GM06990 (cell line): ENCODE data around the gene ACSS2.

Experiments
- DNase-seq: peaks from one replicate; pipeline ENCODE4 v3.0.0-alpha.2; 2011; ENCODE audit not compliant: insufficient read length; ENCODE audit errors: extremely low read depth
- H3K27me3 ChIP-seq: replicated peaks from 2 replicates; pipeline ENCODE4 v1.6.0; 2011; ENCODE audit warnings: low read length; ENCODE audit not compliant: control insufficient read depth, insufficient read depth
- H3K36me3 ChIP-seq: 2 replicates; pipeline ENCODE4 v1.5.1; 2011; ENCODE audit warnings: low read length; ENCODE audit not compliant: control insufficient read depth, insufficient read depth
- H3K4me3 ChIP-seq: replicated peaks from 2 replicates; pipeline ENCODE4 v1.5.1; 2011; ENCODE audit warnings: low read depth, mild to moderate bottlenecking, control low read depth, low read length
- TF ChIP-seq, protein P1 (sequence below): IDR thresholded peaks from 2 replicates; pipeline ENCODE4 v1.5.1; 2011; ENCODE audit warnings: low read length, control low read depth, mild to moderate bottlenecking, inconsistent platforms; ENCODE audit not compliant: insufficient read depth, poor library complexity, severe bottlenecking

The ACSS2 gene

DNA sequence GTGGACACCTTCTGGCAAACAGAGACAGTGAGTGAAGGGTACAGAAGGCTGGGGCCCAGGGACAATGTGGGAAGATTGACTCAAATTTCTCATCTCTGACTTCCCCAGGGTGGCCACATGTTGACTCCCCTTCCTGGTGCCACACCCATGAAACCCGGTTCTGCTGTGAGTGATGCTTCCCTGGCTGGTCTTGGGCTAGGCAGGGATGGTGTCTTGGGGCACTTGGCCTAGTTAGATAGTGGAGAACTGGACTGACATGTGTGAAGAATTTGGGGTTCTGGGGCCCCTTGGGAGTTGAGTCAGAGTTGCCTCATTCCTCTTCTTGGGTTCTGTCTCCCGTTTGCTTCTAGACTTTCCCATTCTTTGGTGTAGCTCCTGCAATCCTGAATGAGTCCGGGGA, 45.0 kb downstream of the ACSS2 start:
- TF ChIP-seq, protein P1, sequence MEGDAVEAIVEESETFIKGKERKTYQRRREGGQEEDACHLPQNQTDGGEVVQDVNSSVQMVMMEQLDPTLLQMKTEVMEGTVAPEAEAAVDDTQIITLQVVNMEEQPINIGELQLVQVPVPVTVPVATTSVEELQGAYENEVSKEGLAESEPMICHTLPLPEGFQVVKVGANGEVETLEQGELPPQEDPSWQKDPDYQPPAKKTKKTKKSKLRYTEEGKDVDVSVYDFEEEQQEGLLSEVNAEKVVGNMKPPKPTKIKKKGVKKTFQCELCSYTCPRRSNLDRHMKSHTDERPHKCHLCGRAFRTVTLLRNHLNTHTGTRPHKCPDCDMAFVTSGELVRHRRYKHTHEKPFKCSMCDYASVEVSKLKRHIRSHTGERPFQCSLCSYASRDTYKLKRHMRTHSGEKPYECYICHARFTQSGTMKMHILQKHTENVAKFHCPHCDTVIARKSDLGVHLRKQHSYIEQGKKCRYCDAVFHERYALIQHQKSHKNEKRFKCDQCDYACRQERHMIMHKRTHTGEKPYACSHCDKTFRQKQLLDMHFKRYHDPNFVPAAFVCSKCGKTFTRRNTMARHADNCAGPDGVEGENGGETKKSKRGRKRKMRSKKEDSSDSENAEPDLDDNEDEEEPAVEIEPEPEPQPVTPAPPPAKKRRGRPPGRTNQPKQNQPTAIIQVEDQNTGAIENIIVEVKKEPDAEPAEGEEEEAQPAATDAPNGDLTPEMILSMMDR, result no peak
- no peak overlapping the region for H3K4me3 ChIP-seq
- no peaks in the 10 kb centered on the region for H3K27me3 ChIP-seq
- no peak for DNase-seq
- peaks cover 4% of the 10 kb centered on the region for H3K36me3 ChIP-seq

DNA sequence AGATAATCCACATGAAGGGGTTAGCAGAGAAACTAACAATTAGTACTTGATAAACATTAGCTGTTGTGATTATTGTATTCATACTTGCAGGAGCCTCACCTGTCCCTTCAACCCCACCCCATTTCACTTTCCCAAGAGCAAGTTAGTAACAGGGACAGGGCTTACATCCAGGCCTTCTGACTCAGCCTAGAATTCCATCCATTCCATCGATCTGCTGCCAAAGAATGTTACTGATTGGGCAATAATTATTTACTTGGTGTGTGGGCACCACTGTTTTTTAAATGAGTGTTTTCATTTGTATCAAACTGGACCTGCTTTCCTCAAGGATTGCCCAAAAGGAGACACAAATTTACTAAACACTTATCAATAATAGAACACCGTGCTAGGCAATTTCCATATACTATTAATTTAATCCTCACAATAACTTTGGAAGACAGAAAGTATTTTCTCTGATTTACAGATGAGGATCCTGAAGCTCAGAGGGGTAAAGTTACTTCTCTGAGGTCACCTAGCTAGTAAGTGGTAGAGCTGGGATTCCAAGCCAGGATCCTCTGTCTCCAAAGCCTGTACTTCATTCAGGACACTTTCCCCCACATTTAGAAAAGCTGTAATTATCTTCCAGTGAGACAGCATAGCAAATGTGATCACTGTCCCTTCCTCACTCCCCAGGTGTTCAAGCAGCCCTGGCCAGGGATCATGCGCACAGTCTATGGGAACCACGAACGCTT, 46.4 kb downstream of the ACSS2 start:
- Histone ChIP-seq H3K27me3 (no peaks in the 10 kb centered on the region), H3K4me3 (no peak overlapping the region), H3K36me3 (peaks cover 9% of the 10 kb centered on the region)
- DNase-seq, result no peak
- TF ChIP-seq, protein P1, result no peak

DNA sequence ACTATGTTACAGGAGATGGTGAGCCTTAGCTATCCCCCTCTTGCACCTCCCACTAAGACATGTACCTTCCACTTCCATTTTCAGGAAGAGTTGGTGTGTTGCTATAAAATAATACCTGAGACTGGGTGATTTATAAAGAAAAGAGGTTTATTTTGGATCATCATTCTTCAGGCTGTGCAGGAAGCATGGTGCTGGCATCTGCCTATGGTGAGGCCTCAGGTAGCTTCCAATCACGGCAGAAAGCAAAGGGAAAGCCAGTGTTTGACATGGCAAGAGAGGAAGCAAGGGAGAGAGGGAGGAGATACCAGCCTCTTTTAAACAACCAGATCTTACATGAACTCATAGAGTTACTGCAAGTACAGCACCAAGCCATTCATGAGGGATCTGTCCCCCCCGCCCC, 47.0 kb downstream of the ACSS2 start:
- H3K36me3 ChIP-seq, result peaks cover 10% of the 10 kb centered on the region

DNA sequence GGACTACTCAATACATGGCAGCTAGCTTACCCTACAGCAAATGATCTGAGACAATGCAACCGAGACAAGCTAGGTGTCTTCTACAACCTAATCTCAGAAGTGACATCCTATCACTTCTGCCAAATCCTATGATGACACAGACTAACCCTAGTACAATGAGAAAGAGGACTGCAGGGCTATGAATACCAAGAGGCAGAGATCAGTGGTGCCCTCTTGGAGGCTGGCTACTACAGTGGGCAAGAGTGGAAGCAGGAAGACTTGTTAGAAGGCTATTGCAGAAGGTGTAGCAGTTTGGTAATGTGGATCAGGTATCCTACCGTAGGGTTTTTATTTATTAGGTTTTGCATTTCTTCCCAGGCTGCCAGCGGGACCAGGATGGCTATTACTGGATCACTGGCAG, 48.9 kb downstream of the ACSS2 start:
- TF ChIP-seq, protein P1, result no peak
- Histone ChIP-seq H3K27me3 (no peaks in the 10 kb centered on the region), H3K36me3 (peaks cover 11% of the 10 kb centered on the region), H3K4me3 (no peak overlapping the region)
- no peak for DNase-seq

More for the DNA sequence above, 47.0 kb downstream of the ACSS2 start:
- Histone ChIP-seq H3K4me3 (no peak overlapping the region), H3K27me3 (no peaks in the 10 kb centered on the region)
- TF ChIP-seq, protein P1, result no peak
- no peak for DNase-seq

DNA sequence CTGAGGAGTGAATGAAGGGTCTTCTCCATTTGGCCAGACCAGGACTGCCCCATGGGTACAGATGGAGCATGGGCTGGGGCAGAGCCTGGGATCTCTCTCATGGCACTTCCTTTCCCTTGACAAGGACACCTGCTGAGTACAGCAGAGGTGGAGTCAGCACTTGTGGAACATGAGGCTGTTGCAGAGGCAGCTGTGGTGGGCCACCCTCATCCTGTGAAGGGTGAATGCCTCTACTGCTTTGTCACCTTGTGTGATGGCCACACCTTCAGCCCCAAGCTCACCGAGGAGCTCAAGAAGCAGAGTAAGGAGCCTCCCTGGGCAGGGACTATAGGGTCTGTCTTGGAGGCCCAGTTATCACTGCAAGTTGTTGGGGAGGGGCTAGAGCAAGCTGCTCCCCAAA, 49.6 kb downstream of the ACSS2 start:
- no peak for DNase-seq
- Histone ChIP-seq H3K27me3 (no peaks in the 10 kb centered on the region), H3K4me3 (no peak overlapping the region), H3K36me3 (peaks cover 11% of the 10 kb centered on the region)
- TF ChIP-seq, protein P1, result no peak

DNA sequence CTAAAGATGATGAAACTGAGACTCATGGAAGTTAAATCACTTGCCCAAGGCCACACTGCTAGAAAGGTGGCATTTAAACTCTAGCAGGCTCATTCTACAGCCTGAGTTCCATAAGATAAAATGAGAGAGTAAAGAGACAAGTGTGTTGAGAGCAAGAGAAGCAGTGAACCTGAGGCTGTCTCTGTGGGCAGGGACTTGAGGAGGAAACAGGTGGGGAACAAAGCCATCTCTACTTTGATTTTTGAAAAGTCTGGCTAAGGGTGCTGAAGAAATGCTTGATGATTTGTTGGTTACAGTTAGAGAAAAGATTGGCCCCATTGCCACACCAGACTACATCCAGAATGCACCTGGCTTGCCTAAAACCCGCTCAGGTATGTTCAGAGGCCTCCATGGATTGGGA, 50.2 kb downstream of the ACSS2 start:
- TF ChIP-seq, protein P1, result no peak
- DNase-seq, result no peak
- Histone ChIP-seq H3K36me3 (peaks cover 14% of the 10 kb centered on the region), H3K27me3 (no peaks in the 10 kb centered on the region), H3K4me3 (no peak overlapping the region)
